Muscle of arm (tissue), 14 donors: ENCODE results near the gene TRIM6. TPM values are rescaled to one million over a fixed set of nuclear protein-coding genes. Genes with fewer than 3 reads are reported as not detected.
"Not testable (repeated sequence)": the region's sequence is repeated elsewhere in the genome, so short reads cannot be mapped to it uniquely, and the experiment has no call there.

Experiments used
- DNase-seq: peaks from one replicate; pipeline ENCODE4 v3.0.0-alpha.2; 2013
- long read RNA-seq, 11 donors: transcript quantifications; one replicate each; lab custom pipeline, GENCODE V29; 2026
- polyA plus RNA-seq, 12 donors: library from polyadenylated mRNA; unstranded; fragments of 120-200 nt; gene quantifications; one replicate each; pipeline ENCODE4 v1.2.1, GENCODE V29; 2013; ENCODE audit not compliant: insufficient read length in 12 of 12

TRIM6 gene
- polyA plus RNA-seq = 1 to 10 TPM in 8 of 12 donors, under 1 TPM in 2, not detected in 2; 0.93 to 3.6 (median 1.3) TPM
- long read RNA-seq, donor 1 = 0 reads
- long read RNA-seq, donor 2 = 0 reads
- long read RNA-seq, donor 3 = 0 reads
- long read RNA-seq, donor 4 = 0 reads
- long read RNA-seq, donor 5 = 0 reads
- long read RNA-seq, donor 6 = 0 reads
- long read RNA-seq, donor 7 = 0 reads
- long read RNA-seq, donor 8 = 0 reads
- long read RNA-seq, donor 9 = 0 reads
- long read RNA-seq, donor 10 = 0 reads
- long read RNA-seq, donor 11 = 0 reads

- DNase-seq = peak; percentile 43
Measured at GRCh38 chr11:5596607-5597201, at the start of gene TRIM6. Gene TRIM6, plus strand, starts transcription at chr11:5596637. Its CDS starts 261 bp downstream, at chr11:5596898.

GRCh38 chr11:5547982-5548381 is 48.5 kb upstream of the TRIM6 start:
- DNase-seq = no peak

- DNase-seq = no peak
Measured at GRCh38 chr11:5548440-5548839, 48.0 kb upstream of the TRIM6 start, which contains the start of gene OR52H1. Gene OR52H1, minus strand, starts transcription at chr11:5548540. Its CDS starts 3,035 bp downstream, at chr11:5545505.

GRCh38 chr11:5550440-5551095 is 45.9 kb upstream of the TRIM6 start:
- no peak for DNase-seq

- no peak for DNase-seq
Measured at GRCh38 chr11:5553343-5553742, 43.1 kb upstream of the TRIM6 start.

GRCh38 chr11:5556596-5557188 is 39.7 kb upstream of the TRIM6 start:
- DNase-seq = no peak

- no peak for DNase-seq
Measured at GRCh38 chr11:5557751-5558150, 38.7 kb upstream of the TRIM6 start.

GRCh38 chr11:5564259-5565019 is 32.0 kb upstream of the TRIM6 start:
- no peak for DNase-seq

GRCh38 chr11:5574654-5575053 is 21.8 kb upstream of the TRIM6 start:
- DNase-seq = no peak

GRCh38 chr11:5575152-5575551 is 21.3 kb upstream of the TRIM6 start:
- DNase-seq = no peak

- no peak for DNase-seq
Measured at GRCh38 chr11:5577101-5577500, 19.3 kb upstream of the TRIM6 start.

GRCh38 chr11:5580577-5580976 is 15.9 kb upstream of the TRIM6 start, which contains the start of gene OR52B6:
Gene OR52B6, plus strand, starts transcription at chr11:5580877. Its CDS starts 0 bp downstream, at chr11:5580877.
- DNase-seq = no peak

GRCh38 chr11:5581014-5581413 is 15.4 kb upstream of the TRIM6 start:
- no peak for DNase-seq

GRCh38 chr11:5584458-5584857 is 12.0 kb upstream of the TRIM6 start:
- not testable (repeated sequence) for DNase-seq

GRCh38 chr11:5589906-5590305 is 6.5 kb upstream of the TRIM6 start:
- DNase-seq = not testable (repeated sequence)

GRCh38 chr11:5591613-5592012 is 4.8 kb upstream of the TRIM6 start:
- no peak for DNase-seq

- no peak for DNase-seq
Measured at GRCh38 chr11:5592615-5593014, 3.8 kb upstream of the TRIM6 start.

- DNase-seq = no peak
Measured at GRCh38 chr11:5593146-5593545, 3.3 kb upstream of the TRIM6 start.

- no peak for DNase-seq
Measured at GRCh38 chr11:5597953-5598352, 1.5 kb downstream of the TRIM6 start.

- peak; percentile 54 for DNase-seq
Measured at GRCh38 chr11:5600374-5600851, 4.0 kb downstream of the TRIM6 start.

GRCh38 chr11:5602791-5603190 is 6.4 kb downstream of the TRIM6 start:
- DNase-seq = not testable (repeated sequence)

GRCh38 chr11:5603326-5603725 is 6.9 kb downstream of the TRIM6 start:
- DNase-seq = no peak
